CD14-positive monocyte (primary cell): ENCODE data around the gene SPTB. TPM values are rescaled to one million over a fixed set of nuclear protein-coding genes. Genes with fewer than 3 reads are reported as not detected.

Source experiments
- DNase-seq, 3 donors: peaks; one replicate each; pipeline ENCODE4 v3.0.0-alpha.2; 2011 to 2022
- H2AFZ ChIP-seq: 2 replicates; pipeline ENCODE4 v1.6.0; 2012; ENCODE audit warnings: mild to moderate bottlenecking, low read depth, low read length, inconsistent platforms; ENCODE audit not compliant: insufficient read depth, poor library complexity, severe bottlenecking
- H3K27ac ChIP-seq, 2 donors: 1 replicate in 1 of 2; 2 replicates in 1 of 2; pipeline ENCODE4 v1.5.1; 2012 to 2013; ENCODE audit warnings: low read length in 2 of 2, control low read depth in 1 of 2, inconsistent platforms in 1 of 2, low read depth in 1 of 2, mild to moderate bottlenecking in 1 of 2
- H3K27me3 ChIP-seq, 2 donors: one replicate each; pipeline versions ENCODE4 v1.6.0 to v1.6.1; 2011 to 2013; ENCODE audit warnings: low read length in 2 of 2; ENCODE audit not compliant: control insufficient read depth in 2 of 2, insufficient read depth in 2 of 2
- H3K36me3 ChIP-seq, 2 donors: replicated peaks in 1 of 2; 1 replicate in 1 of 2; 2 replicates in 1 of 2; pipeline versions ENCODE4 v1.5.1 to v1.6.1; 2012 to 2013; ENCODE audit warnings: low read length in 2 of 2, control low read depth in 1 of 2, inconsistent platforms in 1 of 2, mild to moderate bottlenecking in 1 of 2; ENCODE audit not compliant: insufficient read depth in 2 of 2, control insufficient read depth in 1 of 2
- H3K4me1 ChIP-seq, 2 donors: 1 replicate in 1 of 2; 2 replicates in 1 of 2; pipeline versions ENCODE4 v1.5.1 to v1.6.1; 2012 to 2013; ENCODE audit warnings: low read length in 2 of 2, control low read depth in 1 of 2, inconsistent platforms in 1 of 2, mild to moderate bottlenecking in 1 of 2, moderate library complexity in 1 of 2; ENCODE audit not compliant: insufficient read depth in 2 of 2, control insufficient read depth in 1 of 2
- H3K4me2 ChIP-seq: replicated peaks from 2 replicates; pipeline ENCODE3; 2012; ENCODE audit warnings: low read length, moderate library complexity, mild to moderate bottlenecking; ENCODE audit not compliant: poor library complexity, severe bottlenecking; ENCODE audit errors: extremely low read depth
- H3K4me3 ChIP-seq, 3 experiments: fragments of 200-600 bp in 1 of 3; sonication (generic) in 1 of 3; replicated peaks in 1 of 3; 1 replicate in 2 of 3; 2 replicates in 1 of 3; pipeline ENCODE4 v1.5.1; 2011 to 2013; ENCODE audit warnings: low read length in 3 of 3, mild to moderate bottlenecking in 3 of 3, control low read depth in 2 of 3, low read depth in 2 of 3, inconsistent platforms in 1 of 3, moderate library complexity in 1 of 3
- H3K79me2 ChIP-seq: 2 replicates; pipeline ENCODE4 v1.6.0; 2012; ENCODE audit warnings: mild to moderate bottlenecking, control low read depth, inconsistent platforms, low read length, moderate library complexity; ENCODE audit not compliant: insufficient read depth
- H3K9ac ChIP-seq: 2 replicates; pipeline ENCODE4 v1.6.0; 2017; ENCODE audit warnings: low read length, mild to moderate bottlenecking; ENCODE audit not compliant: insufficient read depth, poor library complexity, severe bottlenecking
- H3K9me3 ChIP-seq, 2 donors: replicated peaks in 1 of 2; 1 replicate in 1 of 2; 2 replicates in 1 of 2; pipeline versions ENCODE4 v1.5.1 to v1.6.1; 2012 to 2013; ENCODE audit warnings: low read length in 2 of 2, control low read depth in 1 of 2; ENCODE audit not compliant: control insufficient read depth in 1 of 2, insufficient read depth in 1 of 2
- H4K20me1 ChIP-seq: 2 replicates; pipeline ENCODE4 v1.6.0; 2012; ENCODE audit warnings: mild to moderate bottlenecking, low read length, control low read depth, moderate library complexity; ENCODE audit not compliant: insufficient read depth
- H3K27ac Mint-ChIP-seq, 7 donors: one replicate each; pipeline ENCODE4 v1.8.0; 2020; ENCODE audit warnings: mild to moderate bottlenecking in 7 of 7, mixed read lengths in 7 of 7, moderate library complexity in 6 of 7, inconsistent platforms in 2 of 7
- H3K27me3 Mint-ChIP-seq, 3 donors: one replicate each; pipeline ENCODE4 v1.8.0; 2021 to 2022; ENCODE audit warnings: low read depth in 3 of 3, mild to moderate bottlenecking in 3 of 3, mixed read lengths in 3 of 3, moderate library complexity in 3 of 3, inconsistent platforms in 1 of 3
- H3K36me3 Mint-ChIP-seq, 2 donors: one replicate each; pipeline ENCODE4 v1.8.0; 2020; ENCODE audit warnings: mixed read lengths in 2 of 2, inconsistent platforms in 1 of 2, mild to moderate bottlenecking in 1 of 2
- H3K4me1 Mint-ChIP-seq: one replicate; pipeline ENCODE4 v1.8.0; 2020; ENCODE audit warnings: mild to moderate bottlenecking, mixed read lengths
- H3K4me3 Mint-ChIP-seq, 2 donors: one replicate each; pipeline ENCODE4 v1.8.0; 2020; ENCODE audit warnings: mild to moderate bottlenecking in 2 of 2, mixed read lengths in 2 of 2, moderate library complexity in 1 of 2
- H3K9me3 Mint-ChIP-seq, 7 donors: one replicate each; pipeline ENCODE4 v1.8.0; 2020 to 2022; ENCODE audit warnings: mixed read lengths in 7 of 7, mild to moderate bottlenecking in 6 of 7, moderate library complexity in 6 of 7, inconsistent platforms in 2 of 7
- CTCF ChIP-seq: fragments of 200-600 bp; IDR thresholded peaks from one replicate; pipeline ENCODE4 v1.8.0; 2022; ENCODE audit warnings: antibody characterized with exemption, mild to moderate bottlenecking
- WGBS: methylation state at CpG from one replicate; pipeline ENCODE4 v1.1.5; 2013; ENCODE audit warnings: missing lambda C conversion rate; ENCODE audit not compliant: insufficient coverage; 5-methylcytosine and 5-hydroxymethylcytosine counted together
- intact Hi-C, 2 donors: fragments of 100-400 bp; cut with micrococcal nuclease; formaldehyde crosslinking; loops; one replicate each; pipeline versions ENCODE4 v1.15.0 to v1.15.1; 2023
- polyA plus RNA-seq, 3 donors: library from polyadenylated mRNA; depleted of rRNA in 1 of 3; unstranded in 2 of 3; stranded (reverse) in 1 of 3; fragments of 300-500 nt in 2 of 3; fragments of >200 nt in 1 of 3; fragmentation: Illumina TruSeq in 2 of 3; gene quantifications; 1 replicate in 2 of 3; 2 replicates in 1 of 3; pipeline ENCODE4 v1.2.3, GENCODE V29; 2012 to 2021

The SPTB gene
- polyA plus RNA-seq, 3 donors, result not detected

GRCh38 chr14:64702493-64703394 is 177.0 kb downstream of the SPTB start:
- intact Hi-C loops, result no loop called here
- Mint-ChIP-seq H3K27ac (peak overlapping the region in 5 of 7 donors; percentile 2 to 61 (median 23)), H3K4me1 (peaks cover 72% of the 10 kb centered on the region), H3K27me3 (peaks cover 23 to 41% (median 25%) of the 10 kb centered on the region in 3 donors), H3K4me3 (peak overlapping the region; percentile 84 to 95), H3K9me3 (peaks cover 0 to 5% (median 0%) of the 10 kb centered on the region in 7 donors), H3K36me3 (peaks cover 2 to 20% of the 10 kb centered on the region in 2 donors)
- Histone ChIP-seq H3K27ac (no peak overlapping the region), H3K9ac (no peak overlapping the region), H3K79me2 (peaks cover 8% of the 10 kb centered on the region), H2AFZ (no peak overlapping the region), H3K4me3 (peak overlapping the region in 1 of 3 experiments; percentile 81), H3K9me3 (no peaks in the 10 kb centered on the region), H3K4me2 (peak overlapping the region; percentile 97), H3K27me3 (peaks cover 27 to 34% of the 10 kb centered on the region in 2 donors), H3K36me3 (no peaks in the 10 kb centered on the region), H4K20me1 (no peaks in the 10 kb centered on the region), H3K4me1 (peaks cover 67 to 76% of the 10 kb centered on the region in 2 donors)
- DNase-seq, result peak in 1 of 3 donors; percentile 36
- 18% methylated on average over 20 of the region's 25 CpGs for WGBS
- no peak for TF ChIP-seq CTCF

- no peak overlapping the region for H3K27ac ChIP-seq
- peaks cover 27 to 34% of the 10 kb centered on the region in 2 donors for H3K27me3 ChIP-seq
- no peak overlapping the region for H3K27ac Mint-ChIP-seq
- peaks cover 25 to 44% (median 27%) of the 10 kb centered on the region in 3 donors for H3K27me3 Mint-ChIP-seq
- H3K36me3 ChIP-seq, result no peaks in the 10 kb centered on the region
- H3K4me3 Mint-ChIP-seq, result peak overlapping the region in 1 of 2 donors; percentile 69
- peaks cover 0 to 5% (median 0%) of the 10 kb centered on the region in 7 donors for H3K9me3 Mint-ChIP-seq
- no peak overlapping the region for H3K4me2 ChIP-seq
- H3K79me2 ChIP-seq, result peaks cover 1% of the 10 kb centered on the region
- H2AFZ ChIP-seq, result no peak overlapping the region
- H3K4me1 Mint-ChIP-seq, result peaks cover 66% of the 10 kb centered on the region
- peaks cover 2 to 22% of the 10 kb centered on the region in 2 donors for H3K36me3 Mint-ChIP-seq
- no peak overlapping the region for H3K9ac ChIP-seq
- no peak for TF ChIP-seq CTCF
- intact Hi-C loops, result no loop called here
- DNase-seq, result peak in 1 of 3 donors; percentile 28
- no peaks in the 10 kb centered on the region for H3K9me3 ChIP-seq
- peaks cover 58 to 68% of the 10 kb centered on the region in 2 donors for H3K4me1 ChIP-seq
- 80% methylated on average over 1 of the region's 1 CpG for WGBS
- no peak overlapping the region for H3K4me3 ChIP-seq
- H4K20me1 ChIP-seq, result no peaks in the 10 kb centered on the region
Measured at GRCh38 chr14:64701660-64702059, 178.0 kb downstream of the SPTB start.
